ENCODE measurements around the gene HOXA6. TPM values are rescaled to one million over a fixed set of nuclear protein-coding genes. Genes with fewer than 3 reads are reported as not detected.

HOXA6 gene
- total RNA-seq, result under 1 TPM in 1 of 2 donors, not detected in 1; 0.33 TPM

DNA sequence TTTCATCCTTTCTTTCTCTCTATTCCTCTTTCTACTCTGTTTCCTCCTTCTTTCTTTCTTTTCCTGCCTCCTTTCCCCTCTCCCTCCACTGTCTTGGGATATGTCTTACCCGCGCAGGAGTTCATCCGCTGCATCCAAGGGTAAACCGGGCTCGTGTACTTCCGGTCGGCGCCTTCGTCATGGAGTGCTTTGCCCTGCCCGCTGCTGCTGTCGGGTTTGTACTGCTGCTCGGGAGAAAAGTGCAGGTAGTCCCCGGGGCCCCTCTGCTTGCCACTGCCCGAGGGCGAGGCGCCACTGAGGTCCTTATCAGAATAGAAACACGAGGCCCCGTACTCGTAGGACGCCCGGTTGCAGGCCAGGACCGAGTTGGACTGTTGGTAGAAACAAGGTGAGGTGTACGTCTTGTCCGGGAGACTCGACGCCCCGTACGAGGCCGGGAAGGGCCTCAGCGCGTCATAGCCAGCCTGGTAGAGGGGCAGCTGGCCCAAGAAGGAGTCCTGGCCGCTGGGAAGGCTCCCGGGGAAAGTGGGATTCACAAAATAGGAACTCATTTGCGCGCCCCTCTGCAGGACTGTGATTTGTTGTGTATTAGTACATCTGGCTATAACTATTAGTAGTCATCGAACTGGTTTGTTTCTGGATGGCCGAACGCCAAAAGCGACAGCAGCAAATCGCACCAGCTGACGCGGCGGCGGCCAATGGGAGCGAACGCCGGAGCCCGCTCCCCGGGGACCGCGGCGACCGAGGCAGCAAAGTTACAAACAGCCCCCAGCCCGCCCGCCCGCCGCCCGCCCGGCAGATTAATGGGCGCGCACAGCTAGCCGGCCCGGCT, at the start of gene HOXA6:
TSS of gene HOXA6 (minus strand) at position 576 of the 832 bp plus-strand sequence. CDS start at position 551, 25 bp downstream.

DNA sequence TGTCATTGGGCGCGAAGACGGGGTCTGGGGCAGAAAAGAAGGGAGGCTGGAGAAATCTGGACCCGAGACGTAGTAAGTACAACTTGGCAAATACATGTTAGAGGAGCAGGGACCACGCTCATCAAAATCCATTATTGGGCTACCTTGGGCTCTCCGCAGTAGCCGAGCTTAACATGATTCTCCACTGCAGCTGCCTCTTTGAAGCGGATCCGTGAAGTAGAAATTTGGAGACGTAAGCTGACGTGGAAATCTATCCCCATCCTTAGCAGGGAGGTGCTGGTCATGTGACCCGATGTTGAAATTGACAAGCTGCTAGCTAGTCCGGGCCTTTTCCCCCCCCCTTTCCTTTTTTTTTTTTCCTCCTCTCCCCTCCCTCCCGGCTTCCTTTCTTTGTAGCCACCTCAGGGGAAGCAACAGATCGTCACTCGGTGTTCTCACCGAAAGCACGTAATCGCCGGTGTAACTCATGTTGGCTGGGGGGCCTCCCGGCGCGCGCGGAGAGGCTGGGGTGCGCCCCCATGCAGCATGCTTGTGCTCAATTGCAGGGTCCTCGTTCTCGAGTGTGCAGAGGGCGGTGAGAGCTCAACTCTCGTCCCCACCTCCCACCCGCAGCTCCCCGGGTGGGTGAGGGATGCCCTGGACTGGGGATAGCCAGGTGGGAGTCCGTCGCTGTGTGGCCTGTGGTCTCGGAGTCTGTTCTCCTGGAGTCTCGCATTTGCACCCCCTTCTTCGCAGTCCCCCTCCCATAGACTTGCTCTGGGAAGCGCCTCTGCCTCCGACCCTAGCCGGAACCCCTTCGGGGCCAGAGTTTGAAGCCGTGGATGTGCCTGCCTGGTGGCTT, 37.7 kb upstream of the HOXA6 start, which contains the start of gene HOXA11:
TSS of gene HOXA11 (minus strand) at position 220 of the 841 bp plus-strand sequence. CDS start at position 132, 88 bp downstream.

DNA sequence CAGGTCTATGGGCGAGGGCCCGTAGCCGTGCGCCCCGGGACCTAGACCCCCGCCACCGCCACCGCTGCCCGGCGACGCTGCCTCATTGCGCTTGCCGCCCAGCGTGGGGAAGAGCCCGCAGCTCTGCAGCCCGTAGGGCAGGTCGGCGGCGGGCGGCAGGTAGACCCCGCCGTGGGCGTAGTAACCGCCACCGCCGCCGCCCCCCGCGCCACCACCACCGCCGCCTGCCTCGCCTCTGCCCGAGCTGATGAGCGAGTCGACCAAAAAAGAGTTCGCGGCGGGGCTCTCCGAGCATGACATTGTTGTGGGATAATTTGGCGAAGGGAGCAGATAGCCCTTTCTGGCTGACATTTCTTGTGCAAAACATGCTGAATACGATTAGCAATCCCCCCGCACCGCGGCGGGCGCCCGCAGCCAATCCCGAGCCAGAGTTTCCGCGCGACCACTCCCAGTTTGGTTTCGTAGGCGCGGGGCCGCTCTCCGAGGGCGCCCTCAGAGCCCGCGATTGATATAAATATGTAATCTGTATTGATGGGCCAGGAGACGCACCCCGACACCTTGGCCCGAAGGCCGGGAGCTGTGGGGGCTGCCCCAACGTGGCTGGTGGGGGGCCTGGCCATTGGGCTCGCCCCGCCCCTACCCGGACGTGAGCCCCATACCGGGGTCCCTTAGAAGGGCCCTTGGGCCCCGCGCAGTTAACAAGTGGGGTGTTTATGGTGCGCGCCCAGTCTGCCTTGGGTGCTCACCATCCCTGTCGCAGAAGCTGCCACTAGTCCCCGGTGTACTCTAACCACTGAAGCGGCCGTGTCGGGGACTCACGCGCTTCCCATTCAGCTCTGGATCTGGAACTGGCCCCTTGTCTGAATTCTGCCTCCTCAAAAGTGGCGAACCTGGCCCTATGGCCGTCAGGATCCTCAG, 26.6 kb upstream of the HOXA6 start, which contains the start of gene HOXA10:
TSS of gene HOXA10 (minus strand) at position 365 of the 918 bp plus-strand sequence. CDS start at position 351, 14 bp downstream.

DNA sequence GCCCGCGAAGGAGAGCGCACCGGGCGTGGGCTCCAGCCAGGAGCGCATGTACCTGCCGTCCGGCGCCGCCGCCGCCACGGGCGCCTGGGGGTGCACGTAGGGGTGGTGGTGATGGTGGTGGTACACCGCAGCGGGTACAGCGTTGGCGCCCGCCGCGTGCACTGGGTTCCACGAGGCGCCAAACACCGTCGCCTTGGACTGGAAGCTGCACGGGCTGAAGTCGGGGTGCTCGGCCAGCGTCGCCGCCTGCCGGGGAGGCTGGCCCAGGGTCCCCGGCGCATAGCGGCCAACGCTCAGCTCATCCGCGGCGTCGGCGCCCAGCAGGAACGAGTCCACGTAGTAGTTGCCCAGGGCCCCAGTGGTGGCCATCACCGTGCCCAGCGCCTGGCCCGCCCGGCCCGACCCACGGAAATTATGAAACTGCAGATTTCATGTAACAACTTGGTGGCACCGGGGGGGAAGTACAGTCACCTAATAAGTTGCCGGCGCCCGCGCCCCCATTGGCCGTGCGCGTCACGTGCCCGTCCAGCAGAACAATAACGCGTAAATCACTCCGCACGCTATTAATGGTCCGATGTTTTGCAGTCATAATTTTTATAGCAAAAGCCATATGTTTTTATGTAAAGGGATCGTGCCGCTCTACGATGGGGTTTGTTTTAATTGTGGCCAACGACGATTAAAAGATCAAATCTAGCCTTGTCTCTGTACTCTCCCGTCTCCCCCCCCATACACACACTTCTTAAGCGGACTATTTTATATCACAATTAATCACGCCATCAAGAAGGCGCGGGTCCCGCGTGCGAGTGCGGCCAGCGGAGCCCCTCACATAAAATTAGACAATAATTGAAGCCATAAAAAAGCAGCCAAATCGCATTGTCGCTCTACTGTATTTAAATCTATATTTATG, 17.8 kb upstream of the HOXA6 start, which contains the start of gene HOXA9:
TSS of gene HOXA9 (minus strand) at position 449 of the 907 bp plus-strand sequence. CDS start at position 369, 80 bp downstream.

DNA sequence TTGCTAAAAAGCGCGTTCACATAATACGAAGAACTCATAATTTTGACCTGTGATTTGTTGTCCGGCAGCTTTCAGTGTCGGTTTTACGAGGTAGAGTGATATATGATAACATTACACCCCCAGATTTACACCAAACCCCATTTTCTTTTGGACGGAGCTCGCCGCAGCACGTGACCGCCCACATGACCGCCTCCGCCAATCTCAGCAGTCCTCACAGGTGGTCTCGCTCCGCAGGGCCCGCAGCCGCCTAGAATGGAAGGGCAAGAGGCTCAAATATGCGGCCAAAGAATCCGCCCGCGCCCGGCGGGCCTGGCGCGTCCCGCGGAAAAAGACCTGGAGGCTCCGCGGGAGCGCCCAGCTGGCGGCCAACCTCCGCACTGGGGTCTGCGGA, 8.9 kb upstream of the HOXA6 start, which contains the start of gene HOXA7:
TSS of gene HOXA7 (minus strand) at position 168 of the 391 bp plus-strand sequence. CDS start at position 38, 130 bp downstream.

DNA sequence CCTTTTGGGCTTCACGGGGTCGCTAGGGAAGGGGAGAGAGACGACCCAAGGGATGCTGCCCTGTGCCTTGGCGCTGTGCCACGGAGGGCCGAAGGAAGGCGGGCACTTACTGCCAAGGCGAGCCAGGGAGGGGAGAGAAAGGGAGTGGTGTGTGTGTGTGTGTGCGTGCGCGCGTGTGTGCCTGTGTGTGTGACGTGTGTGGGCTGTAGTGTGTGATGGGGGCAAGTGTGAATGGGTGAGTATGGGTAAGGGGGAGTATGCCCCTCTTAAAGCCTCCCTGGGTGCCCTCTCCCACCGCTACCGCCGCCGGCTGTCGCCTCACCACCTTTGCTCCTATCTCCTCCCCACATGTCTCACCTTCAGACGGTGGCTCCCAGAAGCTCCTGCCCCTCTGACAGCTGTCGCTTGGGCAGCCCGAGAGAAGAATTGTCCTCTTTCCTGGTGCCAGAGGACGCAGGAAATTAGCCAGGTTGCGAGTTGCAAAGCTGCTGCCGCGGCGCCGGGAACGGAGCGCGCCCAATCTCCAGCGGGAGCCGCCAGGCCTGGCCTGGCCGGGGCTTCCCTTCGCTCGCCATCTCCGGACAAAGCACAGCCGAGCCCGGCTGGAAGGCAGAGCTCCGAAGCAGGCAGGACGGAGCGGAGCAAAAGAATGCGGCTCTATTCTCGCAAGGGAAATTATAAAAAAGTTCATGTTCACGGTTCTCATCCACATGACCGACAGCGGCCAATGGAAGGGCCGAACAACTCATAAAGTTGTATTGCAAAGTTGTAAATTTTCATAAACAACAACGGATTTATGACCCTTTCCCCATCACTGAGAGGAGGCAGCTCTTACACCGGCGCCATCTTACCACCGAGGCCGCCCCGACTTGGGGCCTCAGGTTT, 4.6 kb upstream of the HOXA6 start, which contains the start of gene HOXA3:
TSS of gene HOXA3 (minus strand) at position 653 of the 885 bp plus-strand sequence. CDS start 41,943 bp downstream, outside the sequence.

DNA sequence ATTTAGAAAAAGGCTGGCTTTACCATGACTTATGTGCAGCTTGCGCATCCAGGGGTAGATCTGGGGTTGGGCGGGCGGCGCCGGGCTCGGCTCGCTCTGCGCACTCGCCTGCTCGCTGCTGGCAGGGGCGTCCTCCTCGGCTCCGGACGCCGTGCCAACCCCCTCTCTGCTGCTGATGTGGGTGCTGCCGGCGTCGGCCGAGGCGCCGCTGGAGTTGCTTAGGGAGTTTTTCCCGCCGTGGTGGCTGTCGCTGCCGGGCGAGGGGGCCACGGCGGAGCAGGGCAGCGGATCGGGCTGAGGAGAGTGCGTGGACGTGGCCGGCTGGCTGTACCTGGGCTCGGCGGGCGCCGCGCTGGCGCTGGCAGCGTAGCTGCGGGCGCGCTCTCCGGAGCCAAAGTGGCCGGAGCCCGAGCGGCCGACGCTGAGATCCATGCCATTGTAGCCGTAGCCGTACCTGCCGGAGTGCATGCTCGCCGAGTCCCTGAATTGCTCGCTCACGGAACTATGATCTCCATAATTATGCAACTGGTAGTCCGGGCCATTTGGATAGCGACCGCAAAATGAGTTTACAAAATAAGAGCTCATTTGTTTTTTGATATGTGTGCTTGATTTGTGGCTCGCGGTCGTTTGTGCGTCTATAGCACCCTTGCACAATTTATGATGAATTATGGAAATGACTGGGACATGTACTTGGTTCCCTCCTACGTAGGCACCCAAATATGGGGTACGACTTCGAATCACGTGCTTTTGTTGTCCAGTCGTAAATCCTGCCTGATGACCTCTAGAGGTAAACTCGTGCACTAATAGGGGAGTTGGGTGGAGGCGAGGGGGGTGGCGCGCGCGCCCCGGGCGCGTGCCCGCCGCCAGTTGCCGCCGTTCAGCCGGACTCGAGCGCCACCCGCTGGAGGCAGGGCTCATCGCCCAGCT, 4.3 kb downstream of the HOXA6 start, which contains the start of gene HOXA5:
TSS of gene HOXA5 (minus strand) at position 659 of the 927 bp plus-strand sequence. CDS start at position 585, 74 bp downstream.

DNA sequence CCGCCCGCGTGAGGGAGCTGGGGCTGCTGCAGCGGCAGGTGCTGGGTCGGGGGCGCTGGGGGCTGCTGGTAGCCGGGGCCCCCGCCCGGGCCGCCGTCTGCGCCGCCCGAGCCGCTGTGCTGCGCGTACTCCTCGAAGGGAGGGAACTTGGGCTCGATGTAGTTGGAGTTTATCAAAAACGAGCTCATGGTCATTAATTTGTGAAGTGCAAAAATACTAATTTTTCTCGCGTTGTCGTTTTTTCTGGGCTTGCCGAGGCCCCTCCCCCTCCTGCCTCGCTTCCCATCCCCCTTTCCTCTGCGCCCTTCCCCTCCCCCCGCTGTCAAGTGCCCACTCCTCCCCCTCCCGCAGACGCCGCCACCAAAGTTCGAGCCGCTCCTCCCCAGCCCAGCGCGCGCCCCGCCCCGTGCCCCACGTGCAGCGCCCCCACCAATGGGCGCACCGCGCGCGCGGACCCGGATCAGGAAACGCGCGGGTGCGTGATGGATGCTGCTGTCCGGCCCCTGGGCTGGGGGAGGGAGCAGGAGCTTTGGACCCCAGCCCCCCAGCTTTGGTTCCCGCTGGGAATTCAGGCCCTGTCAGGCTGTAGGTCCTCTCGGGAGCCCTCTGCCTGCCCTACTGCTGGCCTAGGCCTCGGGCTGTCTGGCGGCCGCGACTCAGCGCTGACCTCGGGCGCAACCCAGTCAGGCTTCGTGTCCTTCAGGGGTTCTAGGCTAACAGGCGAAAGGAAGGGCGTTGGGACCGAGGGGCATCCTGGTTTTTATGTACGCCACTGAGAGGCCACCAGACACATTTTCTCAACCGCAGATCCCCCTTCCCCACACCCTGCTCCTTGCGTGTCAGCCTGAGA, 16.8 kb downstream of the HOXA6 start, which contains the start of gene HOXA4:
TSS of gene HOXA4 (minus strand) at position 218 of the 850 bp plus-strand sequence. CDS start at position 194, 24 bp downstream.

DNA sequence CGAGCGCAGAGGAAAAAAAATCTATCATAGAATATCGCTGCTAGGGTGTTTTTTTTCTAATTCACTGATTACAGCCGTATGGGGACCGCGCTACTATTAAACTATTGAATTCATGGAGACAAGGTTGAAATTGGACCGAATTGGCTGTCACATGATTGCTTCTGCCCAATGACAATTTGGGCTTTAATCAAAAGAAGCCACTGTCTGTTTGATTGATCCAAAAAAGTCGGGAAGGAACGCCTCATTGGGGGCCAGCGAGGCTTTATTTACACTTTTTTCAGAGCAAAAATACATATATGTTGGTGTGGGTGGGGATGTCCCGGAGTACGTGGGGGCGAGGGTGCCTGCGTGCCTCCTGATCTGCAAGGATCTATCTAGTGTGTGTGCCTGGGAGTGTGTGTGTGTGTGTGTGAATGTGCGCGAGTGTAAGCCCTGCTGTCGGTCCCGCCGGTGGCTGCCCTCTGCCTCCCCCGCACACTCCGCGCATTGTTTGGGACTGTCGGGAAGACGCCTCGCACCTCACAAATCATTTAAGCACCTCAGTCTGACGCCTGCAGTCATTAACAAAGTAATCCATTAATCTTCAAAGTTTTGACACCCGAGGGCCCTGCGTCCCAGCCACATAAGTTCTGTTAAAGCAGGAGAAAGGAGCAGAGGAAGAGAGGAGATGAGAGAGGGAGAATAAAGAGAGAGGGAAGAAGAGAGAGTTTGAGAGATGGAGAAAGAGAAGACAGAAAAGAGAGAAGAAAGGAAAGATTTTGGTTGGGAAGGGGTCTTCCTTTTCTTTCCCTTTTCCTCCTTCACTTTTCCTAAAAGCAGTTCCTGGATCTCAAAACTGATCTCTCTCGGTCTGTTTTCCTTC, 44.8 kb downstream of the HOXA6 start, which contains the start of gene HOXA2:
TSS of gene HOXA2 (minus strand) at position 103 of the 862 bp plus-strand sequence. CDS start 183 bp downstream, outside the sequence.

DNA sequence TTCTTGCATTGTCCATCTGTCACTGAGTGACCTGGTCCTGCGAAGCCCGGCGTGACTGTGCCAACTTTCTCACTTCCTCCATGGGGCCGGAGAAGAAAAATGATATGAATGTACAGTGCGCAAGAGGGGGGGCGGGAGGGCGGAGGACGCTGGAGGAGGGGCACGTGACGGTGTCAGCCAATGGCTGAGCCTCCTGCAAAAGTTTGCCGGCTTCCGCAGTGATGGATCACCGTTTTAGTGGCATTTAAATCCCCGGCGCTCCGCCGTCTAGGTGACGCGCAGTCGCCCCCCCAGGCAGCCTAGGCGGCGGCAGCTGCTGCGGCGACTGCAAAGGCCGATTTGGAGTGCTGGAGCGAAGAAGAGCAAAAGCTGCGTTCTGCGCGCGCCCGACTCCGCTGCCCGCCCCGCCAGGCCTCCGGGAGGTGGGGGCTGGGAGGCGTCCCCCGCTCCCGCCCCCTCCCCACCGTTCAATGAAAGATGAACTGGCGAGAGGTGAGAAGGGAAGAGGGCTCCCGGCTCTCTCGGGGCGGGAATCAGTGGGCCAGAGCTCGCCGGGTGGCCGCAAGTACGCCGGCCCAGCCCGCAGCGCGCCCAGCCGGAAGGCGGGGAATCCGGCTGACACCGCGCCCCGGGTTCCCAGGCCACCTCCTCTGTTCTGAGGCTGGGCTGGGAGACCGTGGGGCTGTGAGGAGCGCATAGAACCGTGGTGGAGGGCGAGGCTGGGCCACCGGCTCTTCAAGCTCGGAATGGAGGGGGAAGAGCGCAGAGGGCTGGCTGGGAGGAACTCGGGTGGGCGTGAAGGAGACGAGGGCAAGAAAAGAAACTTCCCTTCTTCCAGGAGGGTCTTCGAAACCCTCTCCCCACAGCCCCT, 51.4 kb downstream of the HOXA6 start, which contains the start of gene HOXA1:
TSS of gene HOXA1 (minus strand) at position 104 of the 871 bp plus-strand sequence. CDS start at position 16, 88 bp downstream.

Measured in melanocyte of skin (primary cell).